GM12878 (cell line): Measurements from ENCODE around the gene TAF4. TPM values are rescaled to one million over a fixed set of nuclear protein-coding genes. Genes with fewer than 3 reads are reported as not detected.
"Not testable (repeated sequence)": the region's sequence is repeated elsewhere in the genome, so short reads cannot be mapped to it uniquely, and the experiment has no call there.

Experiments used
- ATAC-seq: fragments of 200-7000 bp; cut with Tn5 transposase; 3 replicates; pipeline ENCODE4 v1.9.1; 2020; ENCODE audit warnings: mild to moderate bottlenecking, moderate library complexity
- BruUV-seq: library from RNA; stranded (reverse); fragments of 400-500 nt; replicated peaks from 2 replicates; lab custom pipeline; 2021; lab: Mats Ljungman, UMichigan
- CTCF ChIA-PET: fragments of 300-600 bp; sonication (Branson Sonifier 250); formaldehyde crosslinking; extraction: SDS; loops from one replicate; lab custom pipeline; 2021; ENCODE audit warnings: inconsistent platforms; lab: Yijun Ruan, JAX
- POLR2A ChIA-PET: fragments of 350-600 bp; formaldehyde crosslinking; extraction: SDS; loops from one replicate; lab custom pipeline; 2021; ENCODE audit warnings: inconsistent platforms; lab: Charles Lee
- RAD21 ChIA-PET: fragments of 300-600 bp; sonication (Branson Sonifier 250); formaldehyde crosslinking; loops from one replicate; lab custom pipeline; 2023; ENCODE audit warnings: antibody characterized with exemption; ENCODE audit not compliant: unreplicated experiment; lab: Charles Lee
- SMC1A ChIA-PET: fragments of 300-600 bp; sonication (Branson Sonifier 250); formaldehyde crosslinking; loops from one replicate; lab custom pipeline; 2023; ENCODE audit not compliant: unreplicated experiment, uncharacterized antibody; lab: Charles Lee
- DNase-seq: peaks from one replicate; pipeline ENCODE4 v3.0.0-alpha.2; 2011; ENCODE audit warnings: low read depth, low spot score
- FAIRE-seq: peaks from 3 replicates; lab custom pipeline; 2011; peaks lifted over from hg19 to GRCh38; lab: Jason Lieb, UNC
- H2AFZ ChIP-seq: 2 replicates; pipeline ENCODE4 v1.6.0; 2011; ENCODE audit warnings: low read depth, low read length, control low read depth; ENCODE audit not compliant: control insufficient read depth
- H3K27ac ChIP-seq: 2 replicates; pipeline ENCODE4 v1.5.1; 2011; ENCODE audit warnings: control low read depth; ENCODE audit not compliant: control insufficient read depth, insufficient read depth
- H3K27me3 ChIP-seq, 2 experiments: replicated peaks in 1 of 2; 2 replicates each; pipeline versions ENCODE4 v1.6.0 to v1.6.1; 2011; ENCODE audit warnings: low read length in 1 of 2; ENCODE audit not compliant: control insufficient read depth in 2 of 2, insufficient read depth in 2 of 2
- H3K36me3 ChIP-seq, 2 experiments: 2 replicates each; pipeline ENCODE4 v1.5.1; 2011; ENCODE audit warnings: low read length in 1 of 2; ENCODE audit not compliant: control insufficient read depth in 2 of 2, insufficient read depth in 2 of 2
- H3K4me1 ChIP-seq: 2 replicates; pipeline ENCODE4 v1.6.1; 2011; ENCODE audit warnings: mild to moderate bottlenecking, low read length, moderate library complexity, mixed read lengths; ENCODE audit not compliant: control insufficient read depth, insufficient read depth
- H3K4me2 ChIP-seq: 2 replicates; pipeline ENCODE4 v1.6.0; 2011; ENCODE audit warnings: control low read depth; ENCODE audit not compliant: control insufficient read depth, insufficient read depth
- H3K4me3 ChIP-seq: fragments of 200-600 bp; sonication (generic); 2 replicates; pipeline ENCODE4 v1.5.1; 2016
- H3K79me2 ChIP-seq: 2 replicates; pipeline ENCODE4 v1.6.0; 2011; ENCODE audit warnings: low read length; ENCODE audit not compliant: control insufficient read depth, insufficient read depth
- H3K9ac ChIP-seq: 2 replicates; pipeline ENCODE4 v1.8.0; 2011; ENCODE audit warnings: low read length, control low read depth, mixed read lengths; ENCODE audit not compliant: control insufficient read depth, insufficient read depth
- H3K9me3 ChIP-seq: replicated peaks from 3 replicates; pipeline ENCODE4 v1.5.1; 2011; ENCODE audit warnings: mild to moderate bottlenecking, low read length; ENCODE audit not compliant: control insufficient read depth, insufficient read depth
- H4K20me1 ChIP-seq: 2 replicates; pipeline ENCODE4 v1.6.0; 2011; ENCODE audit not compliant: control insufficient read depth, insufficient read depth
- RUNX3 ChIP-seq: IDR thresholded peaks from 2 replicates; pipeline ENCODE4 v1.6.1; 2012; ENCODE audit warnings: low read length, inconsistent platforms
- SREBF1 ChIP-seq: IDR thresholded peaks from 2 replicates; pipeline ENCODE4 v1.6.1; 2012; ENCODE audit warnings: mild to moderate bottlenecking, low read length
- WGBS: methylation state at CpG from one replicate; pipeline ENCODE4 v1.1.6; 2016; ENCODE audit warnings: low lambda C conversion rate; ENCODE audit not compliant: insufficient replicate concordance, insufficient coverage; ENCODE audit errors: missing lambda C conversion rate; 5-methylcytosine and 5-hydroxymethylcytosine counted together
- in situ Hi-C: fragments of 300-500 bp; cut with MboI; formaldehyde crosslinking; loops from 9 replicates; pipeline ENCODE4 v1.14.3; 2018; ENCODE audit warnings: mixed read lengths
- intact Hi-C: fragments of 100-400 bp; cut with micrococcal nuclease; formaldehyde crosslinking; loops from one replicate; pipeline ENCODE4 v1.14.2; 2022; ENCODE audit not compliant: unreplicated experiment
- polyA plus RNA-seq, 11 experiments: library from polyadenylated mRNA; depleted of rRNA in 4 of 11; unstranded in 6 of 11; stranded (reverse) in 5 of 11; fragments of >200 nt; fragmentation: Nextera tagmentation in 4 of 11; fragmentation: Illumina TruSeq in 1 of 11; extraction: Ambion mirVana in 4 of 11; extraction: Trizol in 1 of 11; gene quantifications; 1 replicate in 1 of 11; 2 replicates in 10 of 11; pipeline versions ENCODE4 v1.2.1 to v1.2.3, GENCODE V29; 2011 to 2016; ENCODE audit warnings: inconsistent platforms in 2 of 11, missing spikeins in 2 of 11, low read depth in 1 of 11
- total RNA-seq, 4 experiments: library from RNA; depleted of rRNA in 3 of 4; stranded (reverse); fragments of >200 nt in 3 of 4; fragmentation: Illumina TruSeq in 1 of 4; extraction: Trizol in 1 of 4; gene quantifications; 2 replicates each; pipeline versions ENCODE4 v1.2.1 to v1.2.3, GENCODE V29; 2013 to 2021
- TF ChIP-seq, protein P1 (sequence below): fragments of 450-650 bp; IDR thresholded peaks from 2 replicates; pipeline ENCODE4 v1.6.1; 2016; ENCODE audit warnings: mild to moderate bottlenecking
- TF ChIP-seq, protein P2 (sequence below): IDR thresholded peaks from 2 replicates; pipeline ENCODE4 v1.6.1; 2012; ENCODE audit warnings: low read depth, low read length, improper control_type of control experiment

TAF4 gene
- total and polyA plus RNA-seq, 10 of the 15 experiments (the other 5 are each of a cell fraction or from before 2014, with no cell fraction given) = 0.39 to 16.9 (median 3.4) TPM

DNA sequence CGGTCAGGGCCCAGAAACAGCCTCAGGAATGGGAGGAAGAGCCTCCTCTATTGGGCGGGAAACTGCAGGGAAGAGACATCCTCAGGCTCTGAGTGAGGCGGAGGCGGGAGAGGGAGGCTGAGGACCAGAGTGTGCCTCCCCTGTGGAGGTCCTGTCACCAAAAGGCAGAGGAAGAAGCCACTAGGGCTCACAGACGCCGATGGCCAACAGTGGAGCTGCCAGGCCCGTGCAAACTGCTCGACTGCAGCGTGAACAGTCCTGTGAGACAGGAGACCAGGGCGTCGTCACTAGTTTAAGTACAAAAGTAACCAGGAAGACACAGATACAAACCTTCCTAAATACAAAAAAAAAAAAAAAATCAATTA is 82.7 kb downstream of the TAF4 start:
- H3K9me3 ChIP-seq = no peaks in the 10 kb centered on the region
- ChIA-PET RAD21 (no interaction called here), SMC1A (no interaction called here), CTCF (no interaction called here), POLR2A (no interaction called here)
- H4K20me1 ChIP-seq = no peaks in the 10 kb centered on the region
- BruUV-seq = no TSS peak
- intact Hi-C loops (no loop called here), in situ Hi-C loops (no loop called here)
- ATAC-seq (no peak), FAIRE-seq (no peak), DNase-seq (no peak)
- TF ChIP-seq, protein P1, sequence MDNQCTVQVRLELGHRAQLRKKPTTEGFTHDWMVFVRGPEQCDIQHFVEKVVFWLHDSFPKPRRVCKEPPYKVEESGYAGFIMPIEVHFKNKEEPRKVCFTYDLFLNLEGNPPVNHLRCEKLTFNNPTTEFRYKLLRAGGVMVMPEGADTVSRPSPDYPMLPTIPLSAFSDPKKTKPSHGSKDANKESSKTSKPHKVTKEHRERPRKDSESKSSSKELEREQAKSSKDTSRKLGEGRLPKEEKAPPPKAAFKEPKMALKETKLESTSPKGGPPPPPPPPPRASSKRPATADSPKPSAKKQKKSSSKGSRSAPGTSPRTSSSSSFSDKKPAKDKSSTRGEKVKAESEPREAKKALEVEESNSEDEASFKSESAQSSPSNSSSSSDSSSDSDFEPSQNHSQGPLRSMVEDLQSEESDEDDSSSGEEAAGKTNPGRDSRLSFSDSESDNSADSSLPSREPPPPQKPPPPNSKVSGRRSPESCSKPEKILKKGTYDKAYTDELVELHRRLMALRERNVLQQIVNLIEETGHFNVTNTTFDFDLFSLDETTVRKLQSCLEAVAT = no peak
- TF ChIP-seq SREBF1 = no peak
- H3K4me3 ChIP-seq = no peak overlapping the region
- H3K79me2 ChIP-seq = no peaks in the 10 kb centered on the region
- peaks cover 0 to 10% of the 10 kb centered on the region in 2 experiments; a peak in 3 of 4 replicates for H3K36me3 ChIP-seq
- H3K4me2 ChIP-seq = no peak overlapping the region
- no peak overlapping the region for H2AFZ ChIP-seq
- no peak overlapping the region for H3K9ac ChIP-seq
- H3K27me3 ChIP-seq = no peaks in the 10 kb centered on the region
- WGBS = 97% methylated on average over 11 of the region's 11 CpGs
- H3K4me1 ChIP-seq = no peaks in the 10 kb centered on the region
- H3K27ac ChIP-seq = no peak overlapping the region

DNA sequence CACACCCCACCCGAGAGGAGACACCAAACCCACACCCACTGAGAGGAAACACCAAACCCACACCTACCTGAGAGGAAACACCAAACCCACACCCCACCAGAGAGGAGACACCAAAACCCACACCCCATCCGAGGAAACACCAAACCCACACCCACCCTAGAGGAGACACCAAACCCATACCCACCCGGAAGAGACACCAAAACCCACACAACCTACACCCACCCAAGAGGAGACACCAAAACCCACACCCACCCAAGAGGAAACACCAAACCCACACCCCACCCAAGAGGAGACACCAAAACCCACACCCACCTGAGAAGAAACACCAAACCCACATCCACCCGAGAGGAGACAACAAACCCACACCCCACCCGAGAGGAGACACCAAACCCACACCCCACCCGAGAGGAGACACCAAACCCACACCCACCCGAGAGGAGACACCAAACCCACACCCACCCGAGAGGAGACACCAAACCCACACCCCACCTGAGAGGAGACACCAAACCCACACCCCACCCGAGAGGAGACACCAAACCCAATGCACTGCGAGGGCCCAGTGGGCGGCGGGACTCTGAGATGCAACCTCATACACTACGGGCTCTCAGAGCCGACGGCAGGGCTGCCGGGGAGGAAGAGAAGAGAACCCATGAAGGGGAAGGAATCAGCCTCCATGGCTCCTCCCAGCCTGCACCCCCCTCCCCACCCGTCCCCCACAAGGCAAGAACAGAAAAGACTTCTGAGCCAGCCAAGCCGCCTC is 83.3 kb downstream of the TAF4 start:
- intact Hi-C loops = no loop called here
- Histone ChIP-seq H4K20me1 (no peaks in the 10 kb centered on the region), H2AFZ (no peak overlapping the region), H3K79me2 (no peaks in the 10 kb centered on the region), H3K36me3 (peaks cover 0 to 10% of the 10 kb centered on the region in 2 experiments; a peak in 3 of 4 replicates), H3K4me3 (no peak overlapping the region), H3K27me3 (no peaks in the 10 kb centered on the region), H3K27ac (no peak overlapping the region), H3K9ac (no peak overlapping the region), H3K4me1 (no peaks in the 10 kb centered on the region), H3K9me3 (no peaks in the 10 kb centered on the region), H3K4me2 (no peak overlapping the region)
- DNase-seq (no peak), FAIRE-seq (no peak), ATAC-seq (no peak)
- 68% methylated on average over 14 of the region's 18 CpGs for WGBS
- no TSS peak for BruUV-seq
- ChIA-PET RAD21 (no interaction called here), SMC1A (no interaction called here), CTCF (no interaction called here), POLR2A (no interaction called here)
- in situ Hi-C loops = no loop called here
- TF ChIP-seq, protein P2, sequence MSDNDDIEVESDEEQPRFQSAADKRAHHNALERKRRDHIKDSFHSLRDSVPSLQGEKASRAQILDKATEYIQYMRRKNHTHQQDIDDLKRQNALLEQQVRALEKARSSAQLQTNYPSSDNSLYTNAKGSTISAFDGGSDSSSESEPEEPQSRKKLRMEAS = no peak
- peak; percentile 8; the same call in 1 of the 2 replicates for TF ChIP-seq RUNX3

DNA sequence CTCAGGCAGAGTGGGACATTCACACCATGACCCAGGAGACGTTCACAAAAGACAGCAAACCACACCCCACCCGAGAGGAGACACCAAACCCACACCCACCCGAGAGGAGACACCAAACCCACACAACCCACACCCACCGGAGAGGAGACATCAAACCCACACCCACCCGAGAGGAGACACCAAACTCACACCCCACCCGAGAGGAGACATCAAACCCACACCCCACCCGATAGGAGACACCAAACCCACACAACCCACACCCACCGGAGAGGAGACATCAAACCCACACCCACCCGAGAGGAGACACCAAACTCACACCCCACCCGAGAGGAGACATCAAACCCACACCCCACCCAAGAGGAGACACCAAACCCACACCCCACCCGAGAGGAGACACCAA is 84.0 kb downstream of the TAF4 start:
- H3K4me2 ChIP-seq, DNase-seq, H3K27me3 ChIP-seq, H4K20me1 ChIP-seq, POLR2A ChIA-PET, H3K4me3 ChIP-seq, in situ Hi-C loops, BruUV-seq, ATAC-seq, intact Hi-C loops, H3K27ac ChIP-seq, FAIRE-seq, H3K9ac ChIP-seq, CTCF ChIA-PET, H2AFZ ChIP-seq, SMC1A ChIA-PET, RAD21 ChIA-PET, H3K79me2 ChIP-seq, H3K9me3 ChIP-seq, H3K4me1 ChIP-seq: not testable (repeated sequence)
- H3K36me3 ChIP-seq = peaks cover 0 to 10% of the 10 kb centered on the region in 2 experiments; a peak in 3 of 4 replicates
- 68% methylated on average over 11 of the region's 11 CpGs for WGBS
